GM19035 (cell line): ENCODE data around the gene CXCL3.

Experiments
- ATAC-seq: cut with Tn5 transposase; IDR thresholded peaks from one replicate; pipeline ENCODE4 v1.9.1; 2021; ENCODE audit not compliant: unreplicated experiment

The CXCL3 gene

DNA sequence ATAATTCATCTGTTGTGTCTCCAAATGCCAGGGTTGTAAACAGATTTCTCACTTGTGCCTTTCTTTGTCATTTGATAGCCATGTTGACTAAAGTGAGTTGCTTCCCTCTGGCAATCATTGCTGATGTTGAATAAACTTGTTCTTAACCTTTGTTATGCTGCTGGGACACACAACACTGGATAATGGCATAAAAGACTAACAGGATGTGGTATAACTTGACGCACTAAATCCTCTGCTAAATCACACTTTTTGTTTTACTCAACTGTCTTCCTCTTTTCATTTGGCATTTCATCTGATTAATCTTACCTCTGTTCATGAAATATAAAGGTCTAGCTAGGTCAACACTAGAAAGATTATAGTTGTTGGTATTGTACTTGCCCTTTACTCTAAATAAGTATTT lies 22.4 kb downstream of the CXCL3 start:
- no peak for ATAC-seq

DNA sequence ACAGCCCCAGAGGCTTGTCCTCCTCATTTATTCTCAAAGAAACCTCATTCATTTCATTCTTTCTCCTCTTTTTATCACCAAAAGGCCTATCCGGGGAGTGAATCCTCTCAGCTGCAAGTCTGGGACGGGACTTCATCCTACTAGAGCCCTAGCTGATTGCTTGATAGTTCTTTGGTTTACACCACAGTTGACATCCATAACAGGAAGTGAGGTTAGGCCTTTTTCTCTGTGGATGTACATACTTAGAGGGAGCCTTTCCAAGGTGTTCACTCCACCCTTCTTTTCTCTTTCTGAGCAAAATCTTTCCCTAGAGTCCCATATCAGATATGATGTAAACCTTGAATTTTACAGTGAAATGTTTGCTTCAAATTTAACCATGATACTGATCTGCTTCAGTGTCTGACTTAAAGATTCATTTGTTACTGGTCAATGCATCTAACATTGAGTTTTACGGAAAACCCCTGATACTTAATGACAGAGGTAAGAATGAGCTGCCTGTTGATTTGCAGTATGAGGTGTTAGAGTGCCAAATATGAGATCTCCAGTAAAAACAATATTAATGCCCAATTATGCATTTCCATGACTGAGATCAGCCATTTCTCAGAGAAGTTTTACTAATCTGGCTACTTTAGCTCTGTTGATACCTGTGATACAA lies 23.2 kb downstream of the CXCL3 start:
- ATAC-seq, result no peak

DNA sequence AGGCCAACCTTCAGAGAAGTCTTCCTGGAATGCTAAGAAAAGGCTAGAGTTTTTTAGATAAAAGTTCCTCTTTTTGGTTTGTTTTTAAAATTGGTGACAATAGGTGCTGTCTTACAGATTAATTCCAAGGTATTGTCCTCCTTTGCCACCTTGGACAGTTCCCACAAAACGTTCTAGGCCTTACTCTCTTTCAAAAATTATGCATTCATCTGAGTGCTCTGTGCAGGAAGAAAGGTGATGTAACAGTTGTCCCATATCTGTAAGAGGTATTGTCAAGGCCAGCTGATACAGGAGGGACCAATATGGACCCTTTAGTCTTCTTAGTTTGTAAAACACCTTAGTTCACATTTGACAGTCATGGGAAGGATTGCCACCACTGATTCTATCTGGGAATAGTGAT lies 24.2 kb downstream of the CXCL3 start:
- ATAC-seq, result no peak

- ATAC-seq, result no peak
Observed at GRCh38 chr4:74013264-74013663, 25.2 kb downstream of the CXCL3 start.

GRCh38 chr4:74012130-74012529 lies 26.4 kb downstream of the CXCL3 start:
- no peak for ATAC-seq

DNA sequence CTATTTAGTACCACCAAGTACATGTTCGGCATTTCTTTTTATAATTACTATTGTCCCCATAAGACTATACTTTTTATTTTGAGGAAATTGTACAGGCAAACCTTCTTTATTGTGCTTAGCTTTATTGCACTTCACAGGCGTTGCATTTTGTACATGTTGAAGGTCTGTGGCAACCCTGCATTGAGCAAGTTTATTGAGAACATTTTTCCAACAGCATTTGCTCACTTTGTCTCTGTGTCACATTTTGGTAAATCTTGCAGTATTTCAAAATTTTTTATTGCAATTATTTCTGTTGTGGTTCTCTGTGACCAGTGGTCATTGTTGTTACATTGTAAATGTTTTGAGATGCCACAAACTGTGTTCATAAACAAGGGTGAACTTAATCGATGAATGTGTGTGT lies 29.2 kb downstream of the CXCL3 start:
- ATAC-seq, result no peak

DNA sequence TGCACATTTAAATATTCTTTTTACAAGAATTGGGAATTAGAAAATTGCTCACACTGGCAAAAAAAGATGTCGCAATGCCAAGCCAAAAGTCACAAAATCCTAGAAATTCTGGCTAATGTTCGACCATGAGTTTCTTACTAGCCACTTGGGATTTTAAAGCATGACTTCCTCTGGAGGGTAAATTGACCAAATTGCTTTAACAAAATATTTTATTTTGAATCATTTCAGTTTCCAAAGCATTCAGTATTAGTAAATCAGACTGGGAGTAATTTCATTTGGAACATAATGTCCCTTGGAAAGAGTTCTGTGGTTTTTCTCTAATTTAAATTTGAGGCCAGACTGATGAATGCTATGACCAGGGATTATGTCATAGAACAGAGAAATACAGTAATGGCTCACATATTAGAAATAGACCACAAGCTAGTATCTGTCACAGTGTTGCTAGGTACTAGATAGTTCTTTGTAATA lies 32.4 kb downstream of the CXCL3 start:
- ATAC-seq, result no peak

DNA sequence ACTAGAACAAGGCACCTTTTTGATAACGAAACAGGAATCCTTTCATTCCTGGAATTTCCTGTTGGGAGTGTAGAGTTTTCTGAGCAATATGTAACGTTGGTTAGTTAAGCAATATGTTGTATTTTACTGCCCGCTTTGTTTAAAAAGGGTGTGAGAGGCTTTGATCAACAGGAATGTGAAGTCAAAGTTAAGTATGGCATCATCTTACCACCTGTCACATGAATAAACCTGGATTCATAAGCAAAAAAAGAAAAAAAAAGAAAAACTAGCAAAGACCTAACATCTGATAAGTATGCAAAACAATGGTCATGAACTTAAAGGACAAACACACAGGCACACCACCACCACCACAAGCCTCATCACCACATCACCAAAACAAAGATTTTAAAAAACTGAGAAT lies 33.0 kb downstream of the CXCL3 start:
- ATAC-seq, result no peak

- no peak for ATAC-seq
Observed at GRCh38 chr4:74004668-74005067, 33.8 kb downstream of the CXCL3 start.

GRCh38 chr4:74000301-74000700 lies 38.2 kb downstream of the CXCL3 start:
- ATAC-seq, result no peak

DNA sequence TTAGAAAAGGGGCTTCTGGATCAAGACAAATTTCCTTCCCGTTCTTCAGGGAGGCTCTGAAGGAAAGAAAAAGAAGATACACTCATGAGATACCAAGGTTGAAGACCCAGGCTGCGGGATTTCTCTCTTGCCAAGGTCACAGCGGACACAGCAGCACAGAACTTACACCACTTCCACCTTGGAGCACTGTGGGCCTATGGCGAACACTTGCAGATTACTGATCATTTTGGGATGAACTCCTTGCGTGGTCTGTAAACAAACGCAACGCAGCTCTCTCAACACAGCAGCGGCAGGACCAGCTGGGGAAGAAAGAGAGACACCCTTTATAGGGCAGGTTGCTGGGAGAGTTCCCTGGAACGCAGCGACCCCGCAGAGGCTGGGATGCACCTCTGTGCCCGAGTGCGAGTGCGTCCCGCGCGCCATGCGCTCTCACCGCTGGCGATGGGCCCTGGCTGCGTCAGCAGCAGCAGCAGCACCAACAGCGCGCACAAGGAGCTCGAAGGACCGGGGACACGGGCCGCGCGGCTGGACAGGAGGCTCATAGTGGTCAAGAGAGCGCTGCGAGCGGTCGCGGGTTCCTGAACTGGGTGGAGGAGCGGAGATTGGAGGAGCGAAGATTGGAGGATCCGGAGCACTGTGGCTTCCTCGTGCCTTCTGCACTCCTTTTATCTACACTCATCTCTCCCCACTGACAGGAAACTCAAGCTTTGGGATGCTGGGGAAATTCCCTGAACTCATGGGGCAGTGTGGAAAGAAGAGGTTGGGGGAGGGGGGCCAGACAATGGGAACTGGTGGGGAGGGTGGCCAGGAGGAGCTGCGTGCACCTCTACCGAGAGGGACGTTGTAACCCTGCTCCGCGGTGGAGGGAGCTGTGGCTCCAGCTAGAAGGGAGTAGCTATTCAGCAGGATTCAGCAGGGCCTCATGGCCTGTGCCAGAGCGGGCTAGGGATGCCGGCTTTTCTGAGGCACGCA lies 40.2 kb downstream of the CXCL3 start, which contains the start of gene CXCL5:
Gene CXCL5, minus strand, starts transcription at position 638 of the 972 bp plus-strand sequence. Its CDS starts 96 bp downstream, at position 542.
- ATAC-seq, result no peak

- ATAC-seq, result no peak
Observed at GRCh38 chr4:73992050-73992449, 46.4 kb downstream of the CXCL3 start.

DNA sequence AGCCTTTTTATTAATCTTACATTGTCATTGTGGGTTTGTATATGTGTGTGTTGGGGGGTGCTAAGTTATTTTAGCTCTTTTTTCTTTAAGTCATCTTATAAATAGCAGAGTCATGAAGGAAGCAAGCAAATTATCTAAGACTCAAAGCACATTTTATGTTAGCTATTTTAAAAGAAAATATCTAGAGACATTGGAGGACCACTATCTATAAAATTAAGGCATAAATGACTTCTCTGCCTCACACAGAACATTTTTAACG lies 46.8 kb downstream of the CXCL3 start:
- no peak for ATAC-seq

DNA sequence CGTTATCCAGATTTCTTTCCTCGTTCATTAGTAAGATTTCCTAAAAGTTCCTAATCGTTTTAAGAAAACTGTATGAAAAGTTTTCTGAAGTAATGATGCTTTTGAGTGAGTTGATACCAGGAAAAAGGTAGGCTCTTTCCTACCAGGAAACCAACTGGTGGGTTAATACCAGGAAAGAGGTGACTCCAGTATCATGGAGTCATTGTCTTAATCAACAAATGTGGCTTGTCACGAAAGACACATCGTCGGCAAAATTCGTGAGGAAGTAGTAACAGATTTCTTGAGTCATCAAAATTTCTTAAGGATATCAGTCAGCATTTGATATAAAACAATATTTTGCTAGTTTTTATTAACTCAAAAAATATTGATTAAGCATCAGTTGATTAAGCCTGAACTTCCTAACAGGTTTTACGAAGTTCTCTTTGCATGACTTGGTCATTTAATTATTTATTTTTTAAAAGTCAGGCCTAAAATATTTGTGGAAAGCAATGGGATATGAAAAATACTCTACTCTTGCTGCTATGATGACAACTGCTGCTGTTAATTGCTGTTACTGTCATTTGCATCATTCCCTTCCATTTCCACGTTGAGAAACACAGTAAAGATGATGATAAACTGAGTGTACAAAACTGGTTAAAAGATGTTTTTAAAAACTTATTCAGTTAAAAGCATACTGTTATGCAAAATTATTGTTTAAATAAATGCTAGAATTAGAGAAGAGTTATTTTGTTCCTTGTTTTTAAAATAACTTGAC lies 47.3 kb downstream of the CXCL3 start:
- no peak for ATAC-seq

- no peak for ATAC-seq
Observed at GRCh38 chr4:73989928-73990327, 48.6 kb downstream of the CXCL3 start.

DNA sequence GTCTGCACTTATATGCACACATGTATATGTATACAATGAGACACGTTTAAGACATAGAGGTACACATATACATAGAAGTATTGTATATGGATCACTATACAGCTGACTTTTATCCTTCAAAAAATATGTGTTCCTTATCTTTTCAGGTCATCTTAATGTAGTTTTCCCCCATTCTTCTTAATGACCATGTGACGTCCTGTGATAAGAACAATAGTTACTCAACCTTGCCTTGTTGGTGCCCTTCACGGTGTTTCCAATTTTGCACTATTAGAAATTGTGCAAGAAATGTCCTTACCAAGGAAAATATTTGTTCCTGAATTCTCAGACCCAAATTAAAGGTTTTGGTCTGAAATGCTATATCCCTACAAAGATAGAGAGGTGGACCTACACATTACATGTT lies 49.5 kb downstream of the CXCL3 start:
- no peak for ATAC-seq

DNA sequence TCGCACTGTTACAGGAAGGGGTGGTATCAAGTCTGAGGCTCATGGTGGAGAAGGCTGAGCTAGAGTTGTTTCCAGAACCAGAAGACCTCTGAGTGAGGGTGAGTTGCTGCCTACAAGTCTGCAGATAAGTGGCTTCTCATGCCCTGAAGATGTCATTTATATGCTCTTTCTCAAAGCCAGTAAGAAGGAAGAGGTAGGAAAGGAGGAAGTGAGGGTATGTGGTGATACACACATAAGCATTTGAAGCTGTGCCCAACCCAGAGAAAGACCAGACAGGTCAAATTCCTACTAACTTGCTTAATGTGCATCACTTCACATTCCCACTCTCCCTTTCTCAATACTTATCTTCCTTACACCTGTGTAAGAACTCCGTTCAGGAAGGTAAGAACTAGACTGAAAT lies 50.4 kb downstream of the CXCL3 start, which contains the start of gene PPBP:
Gene PPBP, minus strand, starts transcription at position 130 of the 400 bp plus-strand sequence. Its CDS starts 87 bp downstream, at position 43.
- no peak for ATAC-seq
